ENCODE data around the gene IMMT.

The IMMT gene

GRCh38 chr2:86216575-86217555 is 21.6 kb upstream of the IMMT start:
- no peak for TF ChIP-seq CTCF (IDR thresholded peaks at IDR 0.05; ENCODE audit: low read depth, low read length)
- TF ChIP-seq MYC (IDR thresholded peaks at IDR 0.05; ENCODE audit: low read depth, low read length), result no peak
- no peak for TF ChIP-seq MAX (IDR thresholded peaks at IDR 0.05; ENCODE audit: low read depth, low read length)
- no peak for TF ChIP-seq POLR2A (IDR thresholded peaks at IDR 0.05; ENCODE audit: extremely low read depth, insufficient read length)
- H3K4me3 ChIP-seq (ENCODE audit: low read depth, low read length), result no peak overlapping the region
- peak; percentile 63 for DNase-seq (ENCODE audit: low read depth)

GRCh38 chr2:86214503-86214832 is 19.2 kb upstream of the IMMT start:
- DNase-seq (ENCODE audit: low read depth), result no peak
- no peak for TF ChIP-seq CTCF (IDR thresholded peaks at IDR 0.05; ENCODE audit: low read depth, low read length)
- H3K4me3 ChIP-seq (ENCODE audit: low read depth, low read length), result no peak overlapping the region

DNA sequence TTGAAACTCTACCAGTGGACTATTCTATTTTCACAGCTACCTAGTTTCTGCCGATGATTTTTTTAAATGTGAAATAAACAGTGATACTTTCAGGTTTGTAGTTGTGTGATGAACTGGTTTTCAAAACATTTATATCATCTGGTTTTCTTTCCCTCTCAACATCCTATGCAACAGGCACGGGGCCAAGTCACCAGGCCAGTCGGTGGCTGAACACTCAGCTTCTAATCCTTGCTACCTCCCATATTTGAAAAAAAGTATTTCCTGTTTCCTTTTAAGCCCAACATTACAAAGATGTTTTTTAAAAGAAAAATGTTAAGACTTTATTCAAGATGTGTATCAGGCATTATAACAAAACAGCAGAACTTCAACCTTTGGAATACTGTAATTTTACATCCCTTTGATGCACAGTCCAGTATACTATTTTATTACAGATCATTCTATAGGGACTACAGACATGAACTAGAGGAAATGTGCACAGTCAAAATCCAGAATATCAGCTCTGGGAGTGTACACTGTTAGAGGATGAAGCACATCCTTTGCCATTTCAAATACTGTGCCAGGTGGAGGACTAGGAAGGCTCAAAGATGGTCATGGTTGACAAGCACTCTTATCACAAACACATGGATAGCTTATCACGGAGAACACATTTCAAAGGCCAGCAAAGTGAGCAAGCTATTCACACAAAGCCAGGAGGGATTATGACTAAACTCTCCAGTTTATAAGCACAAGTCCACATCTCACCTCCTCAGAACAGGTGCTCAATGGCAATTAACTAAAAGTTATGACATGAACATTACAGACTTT is 18.6 kb upstream of the IMMT start:
- no peak for DNase-seq (ENCODE audit: low read depth)
- no peak overlapping the region for H3K4me3 ChIP-seq (ENCODE audit: low read depth, low read length)
- no peak for TF ChIP-seq POLR2A (IDR thresholded peaks at IDR 0.05; ENCODE audit: extremely low read depth, insufficient read length)
- no peak for TF ChIP-seq MYC (IDR thresholded peaks at IDR 0.05; ENCODE audit: low read depth, low read length)
- no peak for TF ChIP-seq MAX (IDR thresholded peaks at IDR 0.05; ENCODE audit: low read depth, low read length)
- no peak for TF ChIP-seq CTCF (IDR thresholded peaks at IDR 0.05; ENCODE audit: low read depth, low read length)

DNA sequence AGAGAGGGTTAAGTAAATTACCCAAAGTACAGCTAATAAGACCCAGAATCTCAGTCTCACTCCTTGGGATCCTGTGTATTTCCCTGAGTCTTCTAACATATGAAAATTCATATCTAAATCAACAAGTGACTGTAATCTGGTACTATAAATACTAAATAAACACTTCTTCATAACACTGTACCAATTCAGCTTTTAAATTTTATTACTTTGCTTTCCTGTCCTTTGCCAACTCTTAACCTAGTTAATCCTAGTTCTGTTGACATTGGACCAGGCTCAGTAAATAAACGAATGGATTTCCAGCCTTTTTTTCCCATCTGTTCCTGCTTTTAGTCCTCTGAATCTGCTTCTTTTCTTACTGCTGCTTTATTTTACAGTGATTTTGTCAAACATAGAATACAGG is 17.8 kb upstream of the IMMT start:
- DNase-seq (ENCODE audit: low read depth), result no peak
- H3K4me3 ChIP-seq (ENCODE audit: low read depth, low read length), result no peak overlapping the region
- no peak for TF ChIP-seq MAX (IDR thresholded peaks at IDR 0.05; ENCODE audit: low read depth, low read length)
- no peak for TF ChIP-seq POLR2A (IDR thresholded peaks at IDR 0.05; ENCODE audit: extremely low read depth, insufficient read length)

- TF ChIP-seq CTCF (IDR thresholded peaks at IDR 0.05; ENCODE audit: low read depth, low read length) (no peak), MAX (IDR thresholded peaks at IDR 0.05; ENCODE audit: low read depth, low read length) (no peak)
These were observed 16.5 kb upstream of the IMMT start for GRCh38 chr2:86211796-86212188.

DNA sequence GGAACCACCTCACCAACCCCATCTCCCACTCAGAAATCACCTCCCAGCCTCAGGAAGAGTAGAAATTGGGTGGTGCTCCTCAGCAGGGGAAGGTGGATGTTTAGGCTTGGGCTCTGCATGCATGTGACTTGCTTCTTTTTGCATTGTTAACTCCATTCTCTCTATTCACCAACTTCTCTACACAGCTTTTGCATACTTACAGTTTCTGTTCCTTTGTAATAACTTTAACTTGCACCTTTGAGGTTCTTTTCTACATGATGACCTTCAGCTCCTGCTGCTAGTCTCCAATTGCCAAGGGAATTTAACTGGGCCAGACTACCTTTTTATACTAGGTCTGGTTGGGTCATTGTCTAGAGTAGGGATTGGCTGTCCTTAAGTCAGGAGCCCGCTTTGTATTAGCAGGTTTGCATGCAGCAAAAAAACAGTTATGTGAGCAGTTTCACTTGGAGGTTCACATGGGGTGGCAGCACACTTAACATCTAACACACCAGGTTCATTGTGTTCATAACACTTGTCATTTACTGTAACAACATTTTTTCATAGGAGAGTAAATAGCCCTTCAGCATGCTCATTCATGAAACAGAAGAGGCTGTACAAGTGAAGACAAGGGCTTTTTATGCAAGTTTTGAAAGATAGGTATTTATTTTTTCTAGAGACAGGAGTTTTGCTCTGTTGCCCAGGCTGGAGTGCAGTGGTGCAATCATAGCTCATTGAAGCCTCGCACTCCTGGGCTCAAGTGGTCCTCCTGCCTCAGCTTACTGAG is 16.0 kb upstream of the IMMT start:
- no peak for DNase-seq (ENCODE audit: low read depth)
- H3K4me3 ChIP-seq (ENCODE audit: low read depth, low read length), result no peak overlapping the region
- TF ChIP-seq MAX (IDR thresholded peaks at IDR 0.05; ENCODE audit: low read depth, low read length), result no peak
- no peak for TF ChIP-seq MYC (IDR thresholded peaks at IDR 0.05; ENCODE audit: low read depth, low read length)
- no peak for TF ChIP-seq POLR2A (IDR thresholded peaks at IDR 0.05; ENCODE audit: extremely low read depth, insufficient read length)
- no peak for TF ChIP-seq CTCF (IDR thresholded peaks at IDR 0.05; ENCODE audit: low read depth, low read length)

More at GRCh38 chr2:86211796-86212188, 16.5 kb upstream of the IMMT start:
- no peak overlapping the region for H3K4me3 ChIP-seq (ENCODE audit: low read depth, low read length)
- DNase-seq (ENCODE audit: low read depth), result no peak

Data from NB4 (cell line).